ENCODE results near the gene MEIS1. TPM values are rescaled to one million over a fixed set of nuclear protein-coding genes. Genes with fewer than 3 reads are reported as not detected.

Gene MEIS1
- total RNA-seq, 3 donors from 2014 or later (not counting 1 experiment from before 2014, with no cell fraction given): 2.0 to 5.4 (median 3.6) TPM

DNA sequence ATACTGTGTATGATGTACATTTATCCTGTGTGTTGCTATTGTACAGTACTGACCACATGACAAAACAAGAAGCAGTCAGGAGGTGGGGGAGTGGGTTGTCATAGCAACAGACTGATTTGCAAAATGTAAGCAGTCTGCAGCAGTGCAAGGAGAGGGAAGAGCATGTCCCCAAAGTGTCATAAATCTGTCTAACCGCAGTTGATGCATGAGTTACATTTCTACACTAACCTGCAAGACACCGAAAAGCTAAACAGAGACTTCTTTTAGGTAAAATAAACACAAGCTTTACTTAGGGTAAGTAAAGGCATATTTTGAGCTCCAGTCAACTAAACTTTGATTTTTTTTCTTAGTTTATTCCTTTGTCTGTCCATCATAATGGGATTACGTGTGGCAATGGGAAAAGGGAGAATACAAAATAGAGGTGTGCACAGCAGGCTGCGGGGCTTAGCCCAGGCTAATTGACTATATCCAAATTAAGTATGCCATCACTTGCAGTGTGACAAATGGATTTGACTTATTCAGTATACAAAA lies 134.5 kb downstream of the MEIS1 start:
- no peaks in the 10 kb centered on the region for H3K4me1 ChIP-seq (ENCODE audit: control insufficient read depth, insufficient read depth, low read length)
- ATAC-seq: peak in 2 of 3 donors; percentile 55 to 61
- intact Hi-C loops (cut with micrococcal nuclease): no loop called here
- no peaks in the 10 kb centered on the region for H3K9me3 ChIP-seq (ENCODE audit: control insufficient read depth, insufficient read depth, low read length)
- H3K4me3 Mint-ChIP-seq: no peak overlapping the region
- no peak overlapping the region for H3K27ac Mint-ChIP-seq
- no peak overlapping the region for H3K27ac ChIP-seq (ENCODE audit: low read length)
- H3K27me3 ChIP-seq (ENCODE audit: control insufficient read depth, insufficient read depth, low read length): peaks cover 3% of the 10 kb centered on the region
- peaks cover 0 to 6% of the 10 kb centered on the region in 2 donors for H3K4me1 Mint-ChIP-seq
- no peaks in the 10 kb centered on the region for H3K36me3 Mint-ChIP-seq
- H3K9me3 Mint-ChIP-seq: no peaks in the 10 kb centered on the region
- 86% methylated on average over 2 of the region's 4 CpGs for WGBS (ENCODE audit: insufficient coverage)
- H3K27me3 Mint-ChIP-seq (ENCODE audit: low read depth in 2 of 2): peaks cover 5 to 8% of the 10 kb centered on the region in 2 donors
- H3K36me3 ChIP-seq (ENCODE audit: control insufficient read depth, insufficient read depth, low read length): no peaks in the 10 kb centered on the region
- TF ChIP-seq, protein P1, sequence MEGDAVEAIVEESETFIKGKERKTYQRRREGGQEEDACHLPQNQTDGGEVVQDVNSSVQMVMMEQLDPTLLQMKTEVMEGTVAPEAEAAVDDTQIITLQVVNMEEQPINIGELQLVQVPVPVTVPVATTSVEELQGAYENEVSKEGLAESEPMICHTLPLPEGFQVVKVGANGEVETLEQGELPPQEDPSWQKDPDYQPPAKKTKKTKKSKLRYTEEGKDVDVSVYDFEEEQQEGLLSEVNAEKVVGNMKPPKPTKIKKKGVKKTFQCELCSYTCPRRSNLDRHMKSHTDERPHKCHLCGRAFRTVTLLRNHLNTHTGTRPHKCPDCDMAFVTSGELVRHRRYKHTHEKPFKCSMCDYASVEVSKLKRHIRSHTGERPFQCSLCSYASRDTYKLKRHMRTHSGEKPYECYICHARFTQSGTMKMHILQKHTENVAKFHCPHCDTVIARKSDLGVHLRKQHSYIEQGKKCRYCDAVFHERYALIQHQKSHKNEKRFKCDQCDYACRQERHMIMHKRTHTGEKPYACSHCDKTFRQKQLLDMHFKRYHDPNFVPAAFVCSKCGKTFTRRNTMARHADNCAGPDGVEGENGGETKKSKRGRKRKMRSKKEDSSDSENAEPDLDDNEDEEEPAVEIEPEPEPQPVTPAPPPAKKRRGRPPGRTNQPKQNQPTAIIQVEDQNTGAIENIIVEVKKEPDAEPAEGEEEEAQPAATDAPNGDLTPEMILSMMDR (IDR thresholded peaks at IDR 0.05): no peak
- H3K4me3 ChIP-seq (ENCODE audit: low read length): no peak overlapping the region
- DNase-seq: no peak

DNA sequence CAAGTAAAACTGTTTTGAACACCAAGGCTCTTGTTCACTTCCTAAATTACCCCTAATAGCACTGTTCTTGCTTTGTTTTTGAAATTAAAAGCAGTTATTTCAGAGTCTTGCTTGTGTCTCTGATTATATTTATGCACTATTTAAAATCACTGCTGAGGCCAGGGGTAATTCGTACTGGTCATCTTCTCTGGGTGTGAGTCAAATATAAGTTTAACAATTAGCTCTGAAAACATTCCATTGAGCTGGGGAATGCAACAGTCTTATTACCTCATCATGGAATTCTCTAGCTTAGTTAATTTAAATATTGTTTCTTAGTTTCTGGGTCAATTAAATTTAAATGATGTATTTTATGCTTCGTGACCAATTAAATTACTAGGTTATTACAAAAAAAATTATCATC lies 135.0 kb downstream of the MEIS1 start:
- H3K4me1 ChIP-seq (ENCODE audit: control insufficient read depth, insufficient read depth, low read length): peaks cover under 1% of the 10 kb centered on the region
- WGBS (ENCODE audit: insufficient coverage): no CpG with 5 or more reads among the region's 2 CpGs
- TF ChIP-seq, protein P1 (IDR thresholded peaks at IDR 0.05): no peak

DNA sequence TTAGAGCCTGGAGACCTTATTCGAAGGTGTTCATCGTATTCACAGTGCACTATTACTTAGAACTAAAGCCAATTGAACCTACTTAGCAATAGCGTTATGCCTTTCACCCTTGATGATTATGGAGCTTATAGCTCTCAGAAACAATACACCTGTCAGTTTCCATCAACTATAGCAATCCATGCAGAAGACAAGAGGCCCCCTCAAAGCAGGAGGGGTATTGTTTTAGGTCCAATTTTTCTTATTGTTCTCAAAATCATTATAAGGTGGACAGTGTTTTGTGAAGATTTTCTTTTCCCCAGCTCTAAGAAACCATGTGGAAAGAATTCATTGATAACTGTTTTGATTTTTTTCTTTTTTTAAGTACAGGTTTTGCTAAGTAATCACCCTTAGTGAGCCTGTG lies 135.5 kb downstream of the MEIS1 start:
- no peak overlapping the region for H3K4me3 ChIP-seq (ENCODE audit: low read length)
- H3K9me3 Mint-ChIP-seq: no peaks in the 10 kb centered on the region
- H3K36me3 ChIP-seq (ENCODE audit: control insufficient read depth, insufficient read depth, low read length): no peaks in the 10 kb centered on the region
- peaks cover 12% of the 10 kb centered on the region for H3K27me3 ChIP-seq (ENCODE audit: control insufficient read depth, insufficient read depth, low read length)
- H3K4me1 ChIP-seq (ENCODE audit: control insufficient read depth, insufficient read depth, low read length): peaks cover 6% of the 10 kb centered on the region
- TF ChIP-seq, protein P1 (IDR thresholded peaks at IDR 0.05): no peak
- WGBS (ENCODE audit: insufficient coverage): 91% methylated on average over 3 of the region's 3 CpGs
- H3K9me3 ChIP-seq (ENCODE audit: control insufficient read depth, insufficient read depth, low read length): no peaks in the 10 kb centered on the region
- H3K4me3 Mint-ChIP-seq: no peak overlapping the region
- intact Hi-C loops (cut with micrococcal nuclease): loop anchor here (10.0 kb wide), 1 partner anchor 136 kb away; the partner anchor contains the start of gene MEIS1
- H3K27ac Mint-ChIP-seq: no peak overlapping the region
- H3K27ac ChIP-seq (ENCODE audit: low read length): no peak overlapping the region
- ATAC-seq (no peak), DNase-seq (no peak)
- H3K4me1 Mint-ChIP-seq: peaks cover 7 to 17% of the 10 kb centered on the region in 2 donors
- no peaks in the 10 kb centered on the region for H3K36me3 Mint-ChIP-seq
- H3K27me3 Mint-ChIP-seq (ENCODE audit: low read depth in 2 of 2): peaks cover 12 to 17% of the 10 kb centered on the region in 2 donors

More for the DNA sequence above, 135.0 kb downstream of the MEIS1 start:
- no peaks in the 10 kb centered on the region for H3K36me3 ChIP-seq (ENCODE audit: control insufficient read depth, insufficient read depth, low read length)
- H3K27me3 ChIP-seq (ENCODE audit: control insufficient read depth, insufficient read depth, low read length): peaks cover 7% of the 10 kb centered on the region
- no peak overlapping the region for H3K27ac ChIP-seq (ENCODE audit: low read length)
- Mint-ChIP-seq H3K27ac (no peak overlapping the region), H3K36me3 (no peaks in the 10 kb centered on the region), H3K4me3 (no peak overlapping the region), H3K9me3 (no peaks in the 10 kb centered on the region), H3K27me3 (ENCODE audit: low read depth in 2 of 2) (peaks cover 7 to 12% of the 10 kb centered on the region in 2 donors), H3K4me1 (peaks cover 2 to 12% of the 10 kb centered on the region in 2 donors)
- no peak overlapping the region for H3K4me3 ChIP-seq (ENCODE audit: low read length)
- H3K9me3 ChIP-seq (ENCODE audit: control insufficient read depth, insufficient read depth, low read length): no peaks in the 10 kb centered on the region
- DNase-seq (no peak), ATAC-seq (no peak)
- intact Hi-C loops (cut with micrococcal nuclease): loop anchor here (10.0 kb wide), 1 partner anchor 135 kb away; the partner anchor contains the start of gene MEIS1

DNA sequence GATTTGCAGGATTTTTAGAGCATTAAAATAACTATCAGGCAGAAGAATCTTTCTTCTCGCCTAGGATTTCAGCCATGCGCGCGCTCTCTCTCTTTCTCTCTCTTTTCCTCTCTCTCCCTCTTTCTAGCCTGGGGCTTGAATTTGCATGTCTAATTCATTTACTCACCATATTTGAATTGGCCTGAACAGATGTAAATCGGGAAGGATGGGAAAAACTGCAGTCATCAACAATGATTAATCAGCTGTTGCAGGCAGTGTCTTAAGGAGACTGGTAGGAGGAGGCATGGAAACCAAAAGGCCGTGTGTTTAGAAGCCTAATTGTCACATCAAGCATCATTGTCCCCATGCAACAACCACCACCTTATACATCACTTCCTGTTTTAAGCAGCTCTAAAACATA lies 137.0 kb downstream of the MEIS1 start:
- 80% methylated on average over 6 of the region's 6 CpGs for WGBS (ENCODE audit: insufficient coverage)
- Histone ChIP-seq H3K27me3 (ENCODE audit: control insufficient read depth, insufficient read depth, low read length) (peaks cover 24% of the 10 kb centered on the region), H3K9me3 (ENCODE audit: control insufficient read depth, insufficient read depth, low read length) (no peaks in the 10 kb centered on the region), H3K4me3 (ENCODE audit: low read length) (no peak overlapping the region), H3K4me1 (ENCODE audit: control insufficient read depth, insufficient read depth, low read length) (peaks cover 19% of the 10 kb centered on the region), H3K27ac (ENCODE audit: low read length) (no peak overlapping the region), H3K36me3 (ENCODE audit: control insufficient read depth, insufficient read depth, low read length) (no peaks in the 10 kb centered on the region)
- no peak overlapping the region for H3K27ac Mint-ChIP-seq
- TF ChIP-seq, protein P1 (IDR thresholded peaks at IDR 0.05): no peak
- DNase-seq (no peak), ATAC-seq (no peak)
- peaks cover 8 to 19% of the 10 kb centered on the region in 2 donors for H3K4me1 Mint-ChIP-seq
- no peaks in the 10 kb centered on the region for H3K9me3 Mint-ChIP-seq
- intact Hi-C loops (cut with micrococcal nuclease): loop anchor here (10.0 kb wide), 1 partner anchor 137 kb away; the partner anchor contains the start of gene MEIS1
- no peak overlapping the region for H3K4me3 Mint-ChIP-seq
- H3K27me3 Mint-ChIP-seq (ENCODE audit: low read depth in 2 of 2): peaks cover 19 to 25% of the 10 kb centered on the region in 2 donors
- H3K36me3 Mint-ChIP-seq: no peaks in the 10 kb centered on the region

All from natural killer cell (primary cell).